NB4 (cell line): ENCODE data around the gene TPP2.

ENCODE experiments used
- DNase-seq: peaks from one replicate; pipeline ENCODE4 v3.0.0; 2010; ENCODE audit warnings: low read depth
- H3K4me3 ChIP-seq: one replicate; pipeline ENCODE4 v1.5.1; 2011; ENCODE audit warnings: mild to moderate bottlenecking, low read depth, low read length, moderate library complexity
- MYC ChIP-seq: IDR thresholded peaks from 2 replicates; pipeline ENCODE4 v1.6.1; 2011; ENCODE audit warnings: low read depth, low read length
- POLR2A ChIP-seq: IDR thresholded peaks from 2 replicates; pipeline ENCODE4 v1.6.1; 2011; ENCODE audit warnings: mild to moderate bottlenecking; ENCODE audit not compliant: insufficient read length; ENCODE audit errors: extremely low read depth
- TF ChIP-seq, protein P1 (sequence below): IDR thresholded peaks from one replicate; pipeline ENCODE4 v1.5.1; 2012; ENCODE audit warnings: low read depth, low read length
- TF ChIP-seq, protein P2 (sequence below): IDR thresholded peaks from 2 replicates; pipeline ENCODE4 v1.6.1; 2011; ENCODE audit warnings: low read depth, low read length

Gene TPP2

DNA sequence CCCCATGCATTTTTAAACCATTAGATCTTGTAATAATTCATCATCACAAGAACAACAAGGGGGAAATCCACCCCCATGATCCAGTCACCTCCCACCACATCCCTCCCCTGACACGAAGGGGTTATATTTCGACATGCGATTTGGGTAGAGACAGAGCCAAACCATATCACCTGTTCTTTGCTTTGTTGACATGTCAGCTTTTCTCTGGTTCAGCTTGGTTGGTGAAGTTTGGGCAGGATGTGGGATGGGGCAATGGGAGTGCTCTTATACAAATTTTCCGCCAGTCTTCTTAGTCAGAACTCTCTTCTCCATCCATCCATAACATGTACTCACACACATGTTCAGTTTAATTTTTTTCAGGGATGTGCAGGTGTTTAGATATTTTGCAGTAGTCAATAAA is 12.9 kb downstream of the TPP2 start:
- no peak overlapping the region for H3K4me3 ChIP-seq
- no peak for DNase-seq
- TF ChIP-seq POLR2A (no peak), MYC (no peak)
- TF ChIP-seq, protein P1, sequence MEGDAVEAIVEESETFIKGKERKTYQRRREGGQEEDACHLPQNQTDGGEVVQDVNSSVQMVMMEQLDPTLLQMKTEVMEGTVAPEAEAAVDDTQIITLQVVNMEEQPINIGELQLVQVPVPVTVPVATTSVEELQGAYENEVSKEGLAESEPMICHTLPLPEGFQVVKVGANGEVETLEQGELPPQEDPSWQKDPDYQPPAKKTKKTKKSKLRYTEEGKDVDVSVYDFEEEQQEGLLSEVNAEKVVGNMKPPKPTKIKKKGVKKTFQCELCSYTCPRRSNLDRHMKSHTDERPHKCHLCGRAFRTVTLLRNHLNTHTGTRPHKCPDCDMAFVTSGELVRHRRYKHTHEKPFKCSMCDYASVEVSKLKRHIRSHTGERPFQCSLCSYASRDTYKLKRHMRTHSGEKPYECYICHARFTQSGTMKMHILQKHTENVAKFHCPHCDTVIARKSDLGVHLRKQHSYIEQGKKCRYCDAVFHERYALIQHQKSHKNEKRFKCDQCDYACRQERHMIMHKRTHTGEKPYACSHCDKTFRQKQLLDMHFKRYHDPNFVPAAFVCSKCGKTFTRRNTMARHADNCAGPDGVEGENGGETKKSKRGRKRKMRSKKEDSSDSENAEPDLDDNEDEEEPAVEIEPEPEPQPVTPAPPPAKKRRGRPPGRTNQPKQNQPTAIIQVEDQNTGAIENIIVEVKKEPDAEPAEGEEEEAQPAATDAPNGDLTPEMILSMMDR: no peak
- TF ChIP-seq, protein P2, sequence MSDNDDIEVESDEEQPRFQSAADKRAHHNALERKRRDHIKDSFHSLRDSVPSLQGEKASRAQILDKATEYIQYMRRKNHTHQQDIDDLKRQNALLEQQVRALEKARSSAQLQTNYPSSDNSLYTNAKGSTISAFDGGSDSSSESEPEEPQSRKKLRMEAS: no peak

DNA sequence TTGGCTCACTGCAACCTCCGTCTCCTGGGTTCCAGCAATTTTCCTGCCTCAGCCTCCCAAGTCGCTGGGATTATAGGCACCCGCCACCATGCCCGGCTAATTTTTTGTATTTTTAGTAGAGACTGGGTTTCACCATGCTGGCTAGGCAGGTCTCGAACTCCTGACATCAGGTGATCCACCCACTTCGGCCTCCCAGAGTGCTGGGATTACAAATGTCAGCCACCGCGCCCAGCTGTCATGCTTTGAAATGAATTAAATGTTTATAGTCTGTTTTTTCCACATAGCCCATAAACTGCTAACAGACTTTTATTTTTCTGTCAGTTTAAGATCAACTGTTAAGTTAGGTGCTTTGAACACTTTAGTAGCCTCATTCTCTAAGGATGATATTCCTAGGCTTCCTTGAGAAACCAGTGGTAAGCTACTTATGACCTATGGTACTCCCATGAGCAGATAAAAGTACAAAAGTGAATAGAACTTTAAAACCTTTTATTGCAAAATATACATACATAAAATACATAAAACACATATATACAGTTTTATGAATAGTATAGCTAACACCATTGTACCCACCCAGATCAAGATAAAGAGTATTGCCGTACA is 13.6 kb downstream of the TPP2 start:
- DNase-seq: no peak
- no peak for TF ChIP-seq MYC
- TF ChIP-seq, protein P2: no peak
- no peak for TF ChIP-seq POLR2A
- TF ChIP-seq, protein P1: no peak
- H3K4me3 ChIP-seq: no peak overlapping the region

DNA sequence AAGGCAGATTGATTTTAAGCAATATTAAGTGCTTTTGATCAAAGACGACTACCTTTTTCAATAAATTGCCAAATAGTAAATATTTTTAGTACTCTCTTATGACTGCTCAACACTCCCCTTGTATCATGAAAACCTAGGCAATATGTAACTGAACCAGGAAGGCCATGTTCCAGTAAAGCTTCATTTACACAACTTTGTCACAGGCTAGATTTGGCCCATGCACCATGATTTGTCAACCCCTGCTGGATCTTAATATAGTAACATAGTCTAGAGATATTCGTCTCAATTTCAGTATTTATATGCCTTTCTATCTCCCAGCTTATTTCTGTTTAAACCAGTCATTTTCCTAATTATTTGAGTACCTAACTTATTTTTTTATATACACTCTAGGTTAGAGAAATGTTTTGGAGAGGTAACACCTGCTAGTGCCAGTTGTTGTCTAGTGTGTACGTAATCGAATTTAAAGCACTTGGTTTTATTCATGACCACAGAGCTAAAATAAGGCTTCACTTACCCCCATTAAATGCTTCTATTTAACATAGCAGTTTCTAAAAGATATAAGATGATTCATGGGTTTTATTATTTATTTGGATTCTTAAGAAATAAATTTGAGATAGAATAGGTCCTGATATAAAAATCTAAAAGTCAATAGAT is 21.0 kb downstream of the TPP2 start:
- no peak overlapping the region for H3K4me3 ChIP-seq
- TF ChIP-seq POLR2A (no peak), MYC (no peak)
- TF ChIP-seq, protein P1: no peak
- TF ChIP-seq, protein P2: no peak
- no peak for DNase-seq

DNA sequence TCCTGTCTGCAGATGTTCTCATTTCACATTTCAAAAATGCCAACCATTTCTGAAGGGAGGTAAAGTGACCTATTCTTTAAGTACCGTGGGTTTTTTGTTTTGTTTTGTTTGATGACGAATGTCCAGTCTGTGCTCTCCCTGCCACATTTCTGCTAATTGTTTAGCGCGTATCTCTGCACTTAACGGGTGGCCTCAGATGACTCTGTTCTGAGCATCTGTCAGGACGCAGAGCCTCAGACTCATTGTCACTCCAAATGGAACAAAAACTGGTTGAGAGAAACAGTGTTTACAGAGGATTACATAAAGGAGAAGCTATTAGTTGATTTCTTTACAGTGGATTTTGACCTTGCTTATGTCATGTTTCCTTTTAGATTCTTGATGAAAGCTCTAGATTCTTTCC is 23.7 kb downstream of the TPP2 start:
- no peak for DNase-seq
- no peak overlapping the region for H3K4me3 ChIP-seq
- TF ChIP-seq, protein P2: no peak
- TF ChIP-seq MYC: no peak
- TF ChIP-seq POLR2A: no peak
- TF ChIP-seq, protein P1: no peak

DNA sequence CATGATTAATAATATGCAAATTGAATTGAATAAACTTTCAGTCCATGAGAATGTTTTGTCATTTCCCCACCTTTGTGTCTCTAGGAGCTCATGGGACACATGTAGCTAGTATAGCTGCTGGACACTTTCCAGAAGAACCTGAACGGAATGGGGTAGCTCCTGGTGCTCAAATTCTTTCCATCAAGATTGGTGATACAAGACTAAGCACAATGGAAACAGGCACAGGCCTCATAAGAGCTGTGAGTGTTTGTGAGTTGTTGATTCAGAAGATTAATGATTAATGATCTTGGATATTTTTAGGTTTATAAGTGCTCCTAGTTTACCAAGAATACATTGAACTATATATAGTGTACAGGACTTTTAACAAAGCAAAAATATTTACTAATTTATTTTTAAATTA is 30.1 kb downstream of the TPP2 start:
- TF ChIP-seq POLR2A (no peak), MYC (no peak)
- TF ChIP-seq, protein P1: no peak
- TF ChIP-seq, protein P2: no peak
- no peak overlapping the region for H3K4me3 ChIP-seq
- DNase-seq: no peak
